ENCODE results near the gene RPL10. TPM values are rescaled to one million over a fixed set of nuclear protein-coding genes. Genes with fewer than 3 reads are reported as not detected.

RPL10 gene
- total RNA-seq: 1,000 to 10,000 TPM; 1,839 to 5,261 (median 3,045) TPM

- H3K27ac ChIP-seq: peak within 1 kb of the TSS; percentile 99
- in situ Hi-C loops (cut with MboI; ENCODE audit: low pct_unique_long_range_greater_than_20kb in 2 of 9, low sequenced_read_pairs in 9 of 9, unreplicated experiment in 9 of 9): no loop called here
- peak within 1 kb of the TSS; percentile 58 to 86 (median 76) for H3K4me3 ChIP-seq
- peaks cover 14 to 18% of the 10 kb centered on the region in 2 donors for H3K4me1 ChIP-seq (replicated peaks in 1 of 2)
- 0 to 43% (median 0%) methylated on average over 1 to 11 of the region's 69 CpGs; no CpG with 5 or more reads in 7 of the 10 experiments for WGBS, 10 experiments
- ATAC-seq (replicated peaks in 6 of 8): peak; percentile 38 to 88 (median 81)
Measured at GRCh38 chrX:154397888-154398667, at the start of gene RPL10. Gene RPL10 (plus strand): TSS chrX:154398377. CDS start chrX:154398520, 143 bp downstream.

DNA sequence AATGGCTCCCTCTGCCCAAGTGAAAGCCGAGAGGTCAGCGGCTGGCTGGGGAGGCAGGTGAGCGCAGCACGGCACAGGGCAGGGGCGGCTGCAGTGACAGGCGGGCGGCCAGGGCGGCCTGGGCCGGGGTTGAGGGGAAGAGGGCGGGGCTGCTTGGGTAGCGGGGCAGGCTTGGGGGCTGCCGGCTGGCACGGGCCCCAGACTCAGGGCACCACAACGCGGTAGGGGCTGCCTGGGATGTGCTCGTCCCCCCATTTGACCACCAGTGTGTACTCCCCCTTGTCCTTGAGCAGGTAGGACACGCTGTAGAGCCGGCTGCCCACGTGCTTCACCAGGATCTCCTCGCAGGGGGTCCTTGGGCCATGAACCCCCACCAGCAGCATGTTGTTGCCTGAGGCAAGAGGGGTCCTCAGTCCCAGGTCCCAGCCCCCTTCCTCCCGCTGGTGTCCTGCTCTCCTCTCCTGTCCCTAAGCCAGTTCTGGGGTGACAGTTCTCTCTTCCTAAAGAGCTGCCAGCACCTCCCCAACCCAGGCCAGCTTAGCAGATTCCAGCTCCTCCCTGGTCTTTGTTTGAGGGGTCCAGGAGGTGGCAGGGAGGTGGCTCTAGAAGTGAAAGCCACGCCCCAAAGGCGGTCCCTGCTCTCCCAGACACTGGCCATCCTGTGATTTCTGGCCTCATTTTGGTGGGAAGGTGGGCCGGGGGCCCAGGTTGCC is 49.4 kb upstream of the RPL10 start:
- in situ Hi-C loops (cut with MboI; ENCODE audit: low pct_unique_long_range_greater_than_20kb in 2 of 9, low sequenced_read_pairs in 9 of 9, unreplicated experiment in 9 of 9): no loop called here
- ATAC-seq (replicated peaks in 6 of 8): no peak
- no peak overlapping the region for H3K27ac ChIP-seq
- H3K4me1 ChIP-seq (replicated peaks in 1 of 2): no peaks in the 10 kb centered on the region
- 74% methylated on average over 3 of the region's 24 CpGs; no CpG with 5 or more reads in 9 of the 10 experiments for WGBS, 10 experiments
- H3K4me3 ChIP-seq: no peak overlapping the region

DNA sequence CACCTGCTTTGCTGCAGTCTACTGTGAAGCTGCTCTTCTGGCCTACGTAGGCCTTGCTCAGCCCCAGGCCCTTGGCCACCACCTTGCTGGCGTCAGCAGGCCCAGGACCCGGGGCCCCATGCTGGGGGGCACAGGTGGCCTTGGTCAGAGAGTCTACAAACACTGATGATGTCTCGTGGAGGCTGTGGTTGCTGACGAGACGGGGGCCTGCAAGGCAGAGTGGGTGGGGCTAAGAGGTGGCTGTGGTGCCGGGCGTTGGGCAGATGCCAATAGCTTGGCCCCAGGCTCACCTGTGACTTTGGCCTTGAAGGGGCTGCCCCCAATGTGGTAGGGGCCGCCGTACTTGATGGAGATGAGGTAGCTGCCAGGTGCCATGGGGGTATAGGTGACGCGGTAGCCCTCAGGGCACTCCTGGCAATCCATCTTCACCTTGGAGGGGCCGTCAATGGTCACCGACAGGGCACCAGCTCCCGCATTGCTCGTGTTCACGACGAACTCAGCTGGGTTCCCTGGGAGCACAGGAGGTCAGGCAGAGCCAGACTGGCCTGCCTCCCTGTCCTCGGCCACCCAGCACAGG is 48.7 kb upstream of the RPL10 start:
- Histone ChIP-seq H3K27ac (no peak overlapping the region), H3K4me3 (no peak overlapping the region), H3K4me1 (replicated peaks in 1 of 2) (no peaks in the 10 kb centered on the region)
- in situ Hi-C loops (cut with MboI; ENCODE audit: low pct_unique_long_range_greater_than_20kb in 2 of 9, low sequenced_read_pairs in 9 of 9, unreplicated experiment in 9 of 9): no loop called here
- WGBS, 10 experiments: 69 to 90% methylated on average over 2 to 6 of the region's 19 CpGs; no CpG with 5 or more reads in 8 of the 10 experiments
- no peak for ATAC-seq (replicated peaks in 6 of 8)

- H3K4me1 ChIP-seq (replicated peaks in 1 of 2): no peaks in the 10 kb centered on the region
- 60% methylated on average over 3 of the region's 15 CpGs; no CpG with 5 or more reads in 9 of the 10 experiments for WGBS, 10 experiments
- ATAC-seq (replicated peaks in 6 of 8): no peak
- H3K4me3 ChIP-seq: no peak overlapping the region
- in situ Hi-C loops (cut with MboI; ENCODE audit: low pct_unique_long_range_greater_than_20kb in 2 of 9, low sequenced_read_pairs in 9 of 9, unreplicated experiment in 9 of 9): no loop called here
- H3K27ac ChIP-seq: no peak overlapping the region
Measured at GRCh38 chrX:154349979-154350378, 48.2 kb upstream of the RPL10 start.

GRCh38 chrX:154350429-154351182 is 47.6 kb upstream of the RPL10 start:
- in situ Hi-C loops (cut with MboI; ENCODE audit: low pct_unique_long_range_greater_than_20kb in 2 of 9, low sequenced_read_pairs in 9 of 9, unreplicated experiment in 9 of 9): no loop called here
- no peak for ATAC-seq (replicated peaks in 6 of 8)
- 73 to 100% (median 80%) methylated on average over 1 to 3 of the region's 19 CpGs; no CpG with 5 or more reads in 7 of the 10 experiments for WGBS, 10 experiments
- no peak overlapping the region for H3K4me3 ChIP-seq
- H3K27ac ChIP-seq: no peak overlapping the region
- no peaks in the 10 kb centered on the region for H3K4me1 ChIP-seq (replicated peaks in 1 of 2)

DNA sequence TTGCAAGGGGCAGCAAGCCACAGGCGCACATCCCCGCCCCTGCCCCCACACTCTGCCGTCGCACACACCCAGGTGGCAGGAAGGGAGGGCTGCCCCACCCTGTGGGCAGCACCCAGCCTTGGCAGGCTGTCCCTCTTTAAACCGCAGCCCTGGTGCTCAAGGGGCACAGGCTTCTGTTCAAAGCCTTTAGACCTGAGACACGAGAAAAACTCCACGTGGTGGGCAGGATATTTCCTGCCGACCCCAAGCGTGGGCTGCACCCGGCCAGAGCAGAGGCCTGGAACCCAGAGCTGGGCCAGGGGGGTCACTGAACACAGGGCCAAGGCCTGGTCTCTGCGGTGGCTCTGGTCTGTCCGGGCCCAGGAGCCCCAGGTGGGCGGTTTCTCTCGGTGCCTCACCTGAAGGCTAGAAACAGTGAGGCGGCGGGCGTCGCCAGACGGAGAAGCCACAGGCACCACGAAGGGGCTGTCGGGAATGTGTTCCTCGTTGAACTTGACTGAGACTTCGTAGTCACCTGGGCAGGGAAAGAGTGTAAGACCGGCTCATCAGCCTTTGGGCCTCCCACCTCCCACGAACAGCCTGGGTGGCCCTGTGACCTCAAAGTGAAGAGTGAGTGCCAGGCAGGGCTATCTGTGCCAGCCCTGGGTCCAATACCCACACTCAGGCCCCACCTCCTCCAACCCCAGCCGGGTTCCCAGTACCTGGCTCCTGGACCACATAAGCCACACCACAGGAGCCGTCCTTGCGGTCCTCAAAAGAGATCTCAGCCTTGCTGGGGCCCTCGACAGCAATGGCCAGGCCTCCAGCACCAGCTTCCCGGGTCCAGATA is 46.8 kb upstream of the RPL10 start:
- Histone ChIP-seq H3K4me3 (no peak overlapping the region), H3K4me1 (replicated peaks in 1 of 2) (no peaks in the 10 kb centered on the region), H3K27ac (no peak overlapping the region)
- ATAC-seq (replicated peaks in 6 of 8): no peak
- WGBS, 10 experiments: 95% methylated on average over 10 of the region's 30 CpGs; no CpG with 5 or more reads in 9 of the 10 experiments
- in situ Hi-C loops (cut with MboI; ENCODE audit: low pct_unique_long_range_greater_than_20kb in 2 of 9, low sequenced_read_pairs in 9 of 9, unreplicated experiment in 9 of 9): no loop called here

DNA sequence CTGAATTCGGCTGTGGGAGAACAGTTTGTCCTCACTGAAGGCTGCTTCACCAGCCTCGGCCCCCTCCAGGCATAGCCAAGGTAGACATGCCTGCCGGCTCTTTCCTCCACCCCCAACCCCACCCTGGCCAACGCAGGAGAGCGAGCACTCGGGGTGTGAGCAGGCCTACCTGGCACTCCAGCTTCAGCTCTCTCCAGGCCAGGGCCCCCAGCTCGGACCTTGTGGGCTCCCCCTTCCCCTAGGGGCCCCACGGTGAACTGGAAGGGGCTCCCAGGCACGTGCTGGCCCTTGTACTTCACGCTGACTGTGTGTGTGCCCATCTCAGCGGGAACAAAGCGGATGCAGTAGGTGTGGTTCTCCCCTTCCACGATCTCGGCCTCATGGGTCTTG is 46.2 kb upstream of the RPL10 start:
- in situ Hi-C loops (cut with MboI; ENCODE audit: low pct_unique_long_range_greater_than_20kb in 2 of 9, low sequenced_read_pairs in 9 of 9, unreplicated experiment in 9 of 9): no loop called here
- no peak for ATAC-seq (replicated peaks in 6 of 8)
- Histone ChIP-seq H3K4me3 (no peak overlapping the region), H3K4me1 (replicated peaks in 1 of 2) (no peaks in the 10 kb centered on the region), H3K27ac (no peak overlapping the region)
- no CpG with 5 or more reads among the region's 14 CpGs for WGBS, 10 experiments

DNA sequence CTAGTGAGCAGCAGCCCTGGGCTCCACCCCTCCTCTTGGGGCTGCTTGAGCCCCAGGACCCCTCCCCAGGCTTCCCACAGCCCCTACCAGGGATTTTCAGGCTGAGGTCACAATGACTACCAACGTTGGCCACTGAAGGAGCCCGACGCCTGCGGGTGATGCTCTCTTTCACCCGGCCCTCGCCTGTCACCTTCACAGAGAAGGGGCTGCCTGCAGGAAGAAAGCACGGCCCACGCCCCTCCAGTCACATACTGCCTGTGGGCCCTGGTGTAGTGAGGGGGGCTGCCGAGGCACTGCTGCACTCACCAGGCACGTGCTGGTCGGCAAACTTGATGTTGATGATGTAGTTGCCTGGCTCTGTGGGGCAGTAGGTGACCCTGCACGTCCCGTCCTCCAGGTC is 45.7 kb upstream of the RPL10 start:
- in situ Hi-C loops (cut with MboI; ENCODE audit: low pct_unique_long_range_greater_than_20kb in 2 of 9, low sequenced_read_pairs in 9 of 9, unreplicated experiment in 9 of 9): no loop called here
- Histone ChIP-seq H3K4me1 (replicated peaks in 1 of 2) (no peaks in the 10 kb centered on the region), H3K27ac (no peak overlapping the region), H3K4me3 (no peak overlapping the region)
- no peak for ATAC-seq (replicated peaks in 6 of 8)
- WGBS, 10 experiments: 60% methylated on average over 1 of the region's 13 CpGs; no CpG with 5 or more reads in 9 of the 10 experiments

- WGBS, 10 experiments: 91 to 100% methylated on average over 2 to 6 of the region's 24 CpGs; no CpG with 5 or more reads in 8 of the 10 experiments
- no peak overlapping the region for H3K27ac ChIP-seq
- ATAC-seq (replicated peaks in 6 of 8): no peak
- in situ Hi-C loops (cut with MboI; ENCODE audit: low pct_unique_long_range_greater_than_20kb in 2 of 9, low sequenced_read_pairs in 9 of 9, unreplicated experiment in 9 of 9): no loop called here
- no peaks in the 10 kb centered on the region for H3K4me1 ChIP-seq (replicated peaks in 1 of 2)
- no peak overlapping the region for H3K4me3 ChIP-seq
Measured at GRCh38 chrX:154353172-154353843, 44.9 kb upstream of the RPL10 start.

DNA sequence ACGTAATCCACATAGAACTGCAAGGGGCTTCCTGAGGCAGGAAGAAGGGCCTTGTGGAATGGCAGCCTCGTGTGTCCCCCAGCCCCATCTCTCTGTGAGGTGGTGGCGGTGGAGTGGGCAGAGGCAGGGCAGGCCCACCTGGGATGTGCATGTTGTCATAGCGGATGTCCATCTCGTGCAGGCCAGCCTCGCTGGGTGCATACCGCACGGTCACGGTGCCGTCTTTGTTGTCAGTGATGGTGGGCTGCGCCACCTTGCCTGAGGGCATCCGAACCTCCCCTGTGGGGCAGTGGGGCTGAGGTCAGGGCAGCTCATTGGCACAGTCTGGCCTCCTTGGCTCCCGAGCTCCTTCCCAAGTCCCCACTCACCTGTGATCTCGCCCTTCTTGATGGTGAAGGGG is 44.2 kb upstream of the RPL10 start:
- Histone ChIP-seq H3K27ac (no peak overlapping the region), H3K4me1 (replicated peaks in 1 of 2) (no peaks in the 10 kb centered on the region), H3K4me3 (no peak overlapping the region)
- ATAC-seq (replicated peaks in 6 of 8): no peak
- in situ Hi-C loops (cut with MboI; ENCODE audit: low pct_unique_long_range_greater_than_20kb in 2 of 9, low sequenced_read_pairs in 9 of 9, unreplicated experiment in 9 of 9): no loop called here
- 100% methylated on average over 1 of the region's 14 CpGs; no CpG with 5 or more reads in 9 of the 10 experiments for WGBS, 10 experiments

GRCh38 chrX:154354516-154354915 is 43.7 kb upstream of the RPL10 start:
- whole genome bisulfite sequencing, 10 experiments: 100% methylated on average over 1 of the region's 13 CpGs; no CpG with 5 or more reads in 9 of the 10 experiments
- no peak overlapping the region for H3K4me3 ChIP-seq
- H3K27ac ChIP-seq: no peak overlapping the region
- H3K4me1 ChIP-seq (replicated peaks in 1 of 2): no peaks in the 10 kb centered on the region
- ATAC-seq (replicated peaks in 6 of 8): no peak
- in situ Hi-C loops (cut with MboI; ENCODE audit: low pct_unique_long_range_greater_than_20kb in 2 of 9, low sequenced_read_pairs in 9 of 9, unreplicated experiment in 9 of 9): no loop called here
